Upper lobe of right lung (tissue), 1 donor: ENCODE data around the gene ATG7. TPM values are rescaled to one million over a fixed set of nuclear protein-coding genes. Genes with fewer than 3 reads are reported as not detected.
A peak's percentile ranks its signal among the peaks of the same experiment; 100 is the strongest.

Source experiments
- ATAC-seq: fragments of 200-7000 bp; cut with Tn5 transposase; one replicate; pipeline ENCODE4 v1.9.1; 2020; ENCODE audit warnings: mild to moderate bottlenecking, moderate library complexity
- DNase-seq: peaks from one replicate; pipeline ENCODE4 v3.0.0-alpha.2; 2020
- H3K27ac ChIP-seq: fragments of 200-600 bp; one replicate; pipeline ENCODE4 v1.8.0; 2022
- H3K27me3 ChIP-seq: fragments of 200-600 bp; one replicate; pipeline ENCODE4 v1.8.0; 2022; ENCODE audit warnings: mild to moderate bottlenecking
- H3K36me3 ChIP-seq: fragments of 200-600 bp; one replicate; pipeline ENCODE4 v1.8.0; 2022
- H3K4me1 ChIP-seq: fragments of 200-600 bp; one replicate; pipeline ENCODE4 v1.8.0; 2022
- H3K4me3 ChIP-seq: fragments of 200-600 bp; one replicate; pipeline ENCODE4 v1.8.0; 2022; ENCODE audit warnings: mild to moderate bottlenecking
- H3K9me3 ChIP-seq: fragments of 200-600 bp; one replicate; pipeline ENCODE4 v1.8.0; 2022
- CTCF ChIP-seq: fragments of 200-600 bp; IDR thresholded peaks from one replicate; pipeline ENCODE4 v1.8.0; 2022; ENCODE audit warnings: antibody characterized with exemption
- intact Hi-C: fragments of 100-400 bp; cut with DNase I; formaldehyde crosslinking; loops from one replicate; pipeline ENCODE4 v1.11.0; 2022
- total RNA-seq: library from RNA; stranded (reverse); fragmentation: NEBNext Ultra II Directional; extraction: Animal tissue kit (Norgen Biotek cat#: 25700); gene quantifications from one replicate; pipeline ENCODE4 v1.2.1, GENCODE V29; 2021
- donor health status: DM: no; HTN: yes; CAD: no; lungs with severe emphysema.

Gene ATG7
- total RNA-seq, 1 donor from 2014 or later: 49.9 TPM

- TF ChIP-seq CTCF: no peak
- H3K27me3 ChIP-seq: no peaks in the 10 kb centered on the region
- intact Hi-C loops: loop anchor here (5.0 kb wide), 1 partner anchor 271 kb away; no protein-coding TSS in a partner anchor
- no peak overlapping the region for H3K27ac ChIP-seq
- no peak overlapping the region for H3K4me3 ChIP-seq
- H3K4me1 ChIP-seq: peaks cover 26% of the 10 kb centered on the region
- DNase-seq: no peak
- no peak for ATAC-seq
- H3K9me3 ChIP-seq: no peaks in the 10 kb centered on the region
- peaks cover 8% of the 10 kb centered on the region for H3K36me3 ChIP-seq
These were observed 109.4 kb downstream of the ATG7 start for GRCh38 chr3:11381563-11381962.

- TF ChIP-seq CTCF: no peak
- Histone ChIP-seq H3K9me3 (no peaks in the 10 kb centered on the region), H3K36me3 (peaks cover 8% of the 10 kb centered on the region), H3K4me1 (peaks cover 26% of the 10 kb centered on the region), H3K27me3 (no peaks in the 10 kb centered on the region), H3K4me3 (no peak overlapping the region), H3K27ac (no peak overlapping the region)
- no peak for ATAC-seq
- no peak for DNase-seq
- intact Hi-C loops: loop anchor here (5.0 kb wide), 1 partner anchor 270 kb away; no protein-coding TSS in a partner anchor
These were observed 110.0 kb downstream of the ATG7 start for GRCh38 chr3:11382146-11382745.

- Histone ChIP-seq H3K27ac (no peak overlapping the region), H3K27me3 (no peaks in the 10 kb centered on the region), H3K4me1 (peaks cover 26% of the 10 kb centered on the region), H3K4me3 (no peak overlapping the region), H3K36me3 (peaks cover 8% of the 10 kb centered on the region), H3K9me3 (no peaks in the 10 kb centered on the region)
- intact Hi-C loops: loop anchor here (5.0 kb wide), 1 partner anchor 268 kb away; no protein-coding TSS in a partner anchor
- no peak for TF ChIP-seq CTCF
- ATAC-seq (no peak), DNase-seq (no peak)
These were observed 111.9 kb downstream of the ATG7 start for GRCh38 chr3:11384074-11384473.

GRCh38 chr3:11385326-11385725 lies 113.1 kb downstream of the ATG7 start:
- ATAC-seq (no peak), DNase-seq (no peak)
- H3K9me3 ChIP-seq: no peaks in the 10 kb centered on the region
- H3K4me3 ChIP-seq: no peak overlapping the region
- intact Hi-C loops: no loop called here
- no peaks in the 10 kb centered on the region for H3K27me3 ChIP-seq
- no peak for TF ChIP-seq CTCF
- peaks cover 8% of the 10 kb centered on the region for H3K36me3 ChIP-seq
- H3K4me1 ChIP-seq: peaks cover 16% of the 10 kb centered on the region
- H3K27ac ChIP-seq: no peak overlapping the region

GRCh38 chr3:11385891-11386290 lies 113.7 kb downstream of the ATG7 start:
- DNase-seq (no peak), ATAC-seq (peak; percentile 36)
- Histone ChIP-seq H3K27me3 (no peaks in the 10 kb centered on the region), H3K27ac (no peak overlapping the region), H3K4me3 (no peak overlapping the region), H3K4me1 (peaks cover 14% of the 10 kb centered on the region), H3K9me3 (no peaks in the 10 kb centered on the region), H3K36me3 (peaks cover 8% of the 10 kb centered on the region)
- no peak for TF ChIP-seq CTCF
- intact Hi-C loops: no loop called here
